GM18498 (cell line): ENCODE data around the gene PRTFDC1.
"Not testable (repeated sequence)": the region's sequence is repeated elsewhere in the genome, so short reads cannot be mapped to it uniquely, and the experiment has no call there.

Experiments used
- ATAC-seq: cut with Tn5 transposase; IDR thresholded peaks from one replicate; pipeline ENCODE4 v1.9.1; 2021; ENCODE audit warnings: mild to moderate bottlenecking, moderate library complexity; ENCODE audit not compliant: unreplicated experiment

The PRTFDC1 gene

DNA sequence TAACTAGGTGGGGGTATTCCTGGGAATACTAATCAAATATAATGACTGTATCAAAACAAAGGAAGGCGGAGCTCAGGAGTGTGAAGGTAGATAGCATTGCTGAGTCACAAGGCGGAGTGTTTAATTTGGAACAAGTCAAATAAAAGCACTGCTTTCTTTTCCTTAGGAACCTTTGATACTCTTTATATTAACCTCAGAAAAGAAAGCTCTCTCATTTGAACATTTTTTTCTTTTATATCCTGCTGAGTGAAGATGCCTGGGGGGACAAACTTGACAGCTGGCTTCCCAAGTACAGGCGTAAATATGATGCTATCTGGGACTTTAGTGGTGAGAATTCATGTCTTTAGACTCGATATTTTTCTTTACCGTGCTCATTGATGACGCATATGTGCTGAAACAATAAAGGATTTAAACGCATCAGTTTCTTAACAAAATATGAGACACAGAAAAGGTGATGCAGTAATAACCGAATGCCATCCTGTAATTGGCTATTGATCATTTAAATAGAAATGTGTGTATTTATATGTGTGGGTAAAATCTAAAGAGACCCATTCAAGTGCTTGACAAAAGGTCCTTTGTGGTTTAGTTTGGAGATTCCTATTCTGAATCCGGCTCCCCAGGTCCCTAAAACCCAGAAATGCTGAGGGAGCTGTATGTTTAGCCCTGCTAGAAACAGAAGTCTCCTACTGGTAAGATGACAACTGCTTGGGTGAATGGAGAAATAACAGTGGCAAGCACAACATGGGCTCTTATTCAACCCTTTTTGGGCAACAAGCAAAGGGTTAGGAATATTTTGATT lies 102.7 kb downstream of the PRTFDC1 start:
- ATAC-seq: no peak

DNA sequence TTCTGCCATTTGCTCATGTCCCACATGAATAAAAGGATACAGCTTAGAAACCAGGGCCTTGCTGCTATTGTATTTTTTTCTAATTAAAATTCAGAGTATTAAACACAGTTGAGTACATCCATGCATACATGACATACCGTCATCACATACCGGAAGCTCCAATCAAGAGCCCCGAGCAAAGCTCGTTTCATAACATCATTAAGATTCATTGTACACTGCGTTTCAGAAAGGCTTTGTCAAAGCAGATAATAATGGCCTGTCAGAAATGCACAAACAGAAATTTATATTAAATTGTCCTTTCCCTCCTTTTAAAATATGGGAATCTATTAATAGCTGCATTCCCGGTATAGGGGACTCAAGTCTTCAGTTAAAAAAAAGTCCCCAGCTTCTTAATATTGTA lies 103.4 kb downstream of the PRTFDC1 start:
- no peak for ATAC-seq

DNA sequence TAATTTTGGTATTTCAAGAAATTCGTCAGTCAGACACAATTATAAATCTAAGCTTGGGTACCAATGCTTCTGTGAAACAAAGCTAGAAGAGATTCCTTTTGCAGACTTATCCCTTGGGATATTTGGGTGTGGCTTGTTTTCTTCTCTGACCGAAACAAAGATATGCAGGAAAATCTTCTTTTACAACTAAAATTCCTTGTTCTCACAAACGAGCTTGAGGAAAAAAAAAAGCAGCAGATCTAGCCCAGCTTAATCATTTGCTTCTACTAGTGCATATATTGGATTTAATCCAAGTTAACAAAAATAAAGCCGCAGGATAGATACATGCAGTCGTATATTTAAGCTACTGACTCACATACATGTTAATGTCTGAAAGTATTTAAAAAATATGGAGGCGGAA lies 104.2 kb downstream of the PRTFDC1 start:
- ATAC-seq: no peak

DNA sequence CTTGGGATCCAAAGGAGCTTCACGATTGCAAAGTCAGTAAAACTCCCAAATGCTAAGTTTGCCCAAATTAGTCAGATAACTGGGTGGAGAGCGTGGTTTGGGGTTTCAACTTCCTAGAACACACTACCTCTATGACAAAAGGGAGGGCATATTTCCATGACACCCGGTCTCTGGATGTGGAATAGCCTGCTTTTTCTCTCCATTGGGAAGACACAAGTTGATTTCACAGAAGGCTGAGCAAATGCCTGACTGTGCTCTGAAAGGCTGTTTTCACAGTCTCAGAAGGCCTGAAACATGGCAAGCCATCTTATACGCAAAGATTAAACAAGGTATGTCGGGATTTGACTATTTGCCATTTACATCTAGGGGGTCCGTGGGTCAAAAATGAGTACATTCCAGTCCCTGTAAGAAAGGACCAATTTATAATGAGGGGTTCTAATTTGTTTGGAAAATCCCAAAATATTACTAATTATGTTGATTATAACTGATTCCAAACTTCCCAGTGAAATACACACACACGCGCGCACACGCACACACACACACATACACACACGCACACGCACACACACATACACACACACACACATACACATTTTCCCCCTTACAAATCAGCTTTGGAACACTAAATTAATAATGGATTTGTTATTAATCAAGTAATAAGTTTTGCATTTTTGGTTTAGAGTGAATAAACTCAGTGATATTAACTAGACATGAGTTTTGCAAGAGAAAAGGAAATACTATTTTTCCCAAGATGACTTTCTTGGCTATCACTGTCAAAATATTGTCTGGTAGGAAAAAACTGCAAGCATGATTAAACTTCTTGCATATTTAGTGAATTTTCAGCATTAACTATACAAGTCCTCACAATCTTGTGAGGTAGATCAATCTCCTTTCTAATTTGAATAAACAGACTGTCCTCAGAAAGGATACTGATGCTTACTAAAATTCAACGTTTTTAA lies 105.0 kb downstream of the PRTFDC1 start:
- no peak for ATAC-seq

DNA sequence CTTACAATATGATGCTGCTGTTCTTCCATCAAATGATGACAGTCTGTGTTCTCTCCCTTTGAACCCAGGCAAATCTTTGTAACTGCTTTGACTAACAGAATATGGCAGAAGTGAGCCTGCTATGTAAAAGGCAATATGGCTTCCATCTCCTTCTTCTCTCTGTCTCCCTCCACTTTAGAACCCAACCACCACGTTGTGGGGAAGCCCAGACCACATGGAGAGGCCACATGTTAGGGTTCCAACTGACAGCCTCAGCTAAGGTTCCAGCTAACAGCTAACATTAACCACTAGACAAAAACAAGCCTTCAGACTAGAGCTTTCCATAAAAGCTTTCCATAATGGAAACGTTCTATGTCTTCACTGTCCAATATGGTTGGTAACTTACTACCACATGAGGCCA lies 107.7 kb downstream of the PRTFDC1 start:
- no peak for ATAC-seq

DNA sequence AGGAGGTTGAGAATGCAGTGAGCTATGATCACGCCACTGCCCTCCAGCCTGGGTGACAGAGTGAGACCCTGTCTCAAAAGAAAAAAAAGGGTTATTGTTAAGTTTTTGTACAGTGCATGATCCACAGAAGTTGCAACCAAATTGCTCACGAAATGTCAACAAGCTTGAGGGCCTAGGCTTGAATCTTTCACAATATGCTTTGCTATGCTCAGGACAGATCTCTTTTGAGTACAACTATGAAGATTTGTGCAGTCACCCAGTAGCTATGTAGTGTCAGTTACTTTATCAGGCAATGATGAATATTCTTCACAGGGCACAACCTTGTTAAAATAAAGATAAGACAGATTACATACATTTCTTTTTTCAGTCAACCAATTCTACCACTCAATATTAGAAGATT lies 109.2 kb downstream of the PRTFDC1 start:
- ATAC-seq: no peak

DNA sequence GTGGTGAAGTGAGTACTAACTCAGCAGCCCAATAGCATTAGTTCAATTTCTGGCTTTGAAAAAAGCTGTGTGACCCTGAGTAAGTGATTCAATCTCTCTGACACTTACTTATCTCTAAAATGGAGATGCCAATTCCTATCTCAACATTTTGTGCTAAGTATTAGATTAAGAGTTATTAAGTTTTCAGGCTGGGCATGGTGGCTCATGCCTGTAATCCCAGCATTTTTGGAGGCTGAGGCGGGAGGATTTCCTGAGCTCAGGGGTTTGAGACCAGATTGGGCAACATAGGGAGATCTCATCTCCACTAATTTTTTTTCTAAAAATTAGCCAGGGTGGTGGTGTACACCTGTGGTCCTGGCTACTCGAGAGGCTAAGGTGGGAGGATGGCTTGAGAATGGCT lies 109.5 kb downstream of the PRTFDC1 start:
- no peak for ATAC-seq

DNA sequence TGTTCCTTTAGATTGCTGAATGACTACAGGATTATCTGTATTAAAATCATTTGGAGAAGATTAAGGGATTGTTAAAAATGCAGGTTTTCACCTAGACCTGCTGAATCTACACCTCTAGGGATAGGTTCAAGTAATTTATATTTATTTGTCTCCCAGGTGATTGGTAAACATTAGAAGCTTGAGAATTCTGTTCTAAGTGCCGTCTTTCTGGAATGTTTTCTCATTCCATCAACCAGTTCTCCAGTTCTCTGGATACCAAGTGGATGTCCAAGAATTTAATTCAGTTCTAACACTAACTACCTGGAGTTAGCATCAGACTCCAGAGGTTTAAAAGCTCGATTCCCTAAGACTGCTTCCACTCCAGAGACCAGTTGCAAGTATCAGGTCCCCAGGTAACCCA lies 110.9 kb downstream of the PRTFDC1 start:
- no peak for ATAC-seq

DNA sequence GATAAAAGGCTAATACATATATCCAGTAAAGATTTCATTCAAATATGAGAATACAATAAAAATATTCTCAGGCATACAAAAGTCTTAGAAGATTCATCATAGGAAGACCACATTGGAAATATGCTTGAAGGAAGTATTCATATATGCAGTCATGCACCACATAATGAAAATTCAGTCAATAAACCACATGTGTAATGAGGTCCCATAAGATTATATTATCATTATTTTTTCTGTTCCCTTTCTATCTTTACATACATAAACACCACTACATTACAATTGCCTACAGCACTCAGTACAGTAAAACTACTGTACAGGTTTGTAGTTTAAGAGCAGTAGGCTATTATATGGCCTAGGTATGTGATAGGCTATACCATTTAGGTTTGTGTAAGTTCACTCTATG lies 111.6 kb downstream of the PRTFDC1 start:
- no peak for ATAC-seq

DNA sequence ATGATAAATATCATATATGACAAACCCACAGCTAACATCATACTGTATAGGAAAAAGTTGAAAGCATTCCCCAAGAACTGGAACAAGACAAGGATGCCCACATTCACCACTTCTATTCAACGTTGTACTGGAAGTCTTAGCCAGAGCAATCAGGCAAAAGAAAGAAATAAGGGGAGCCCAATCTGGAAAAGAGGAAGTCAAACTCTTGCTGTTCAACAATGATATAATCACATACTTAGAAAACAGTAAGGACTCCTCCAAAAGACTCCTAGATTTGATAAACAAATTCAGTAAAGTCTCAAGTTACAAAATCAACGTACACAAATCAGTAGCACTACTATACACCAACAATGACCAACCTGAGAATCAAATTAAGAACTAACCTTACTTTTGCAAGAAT lies 114.6 kb downstream of the PRTFDC1 start:
- not testable (repeated sequence) for ATAC-seq

DNA sequence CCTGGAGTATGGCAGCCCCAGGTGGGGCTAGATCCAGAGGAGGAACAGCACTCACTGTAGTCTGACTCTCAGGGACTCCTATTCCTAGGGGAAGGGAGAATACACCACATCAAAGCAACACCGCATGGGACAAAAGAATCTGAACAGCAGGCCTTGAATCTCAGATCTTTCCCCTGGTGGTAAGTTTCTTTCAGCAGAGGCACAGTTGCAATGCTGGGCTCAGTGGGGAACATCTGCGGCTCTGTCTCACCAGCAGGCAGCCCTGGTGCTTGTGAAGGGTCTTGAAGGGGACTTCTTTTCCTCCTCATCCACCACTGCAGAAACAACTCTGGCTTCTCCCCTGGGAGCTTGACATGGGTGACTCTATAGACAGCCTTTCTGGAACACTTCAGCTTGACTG lies 117.5 kb downstream of the PRTFDC1 start:
- ATAC-seq: no peak

DNA sequence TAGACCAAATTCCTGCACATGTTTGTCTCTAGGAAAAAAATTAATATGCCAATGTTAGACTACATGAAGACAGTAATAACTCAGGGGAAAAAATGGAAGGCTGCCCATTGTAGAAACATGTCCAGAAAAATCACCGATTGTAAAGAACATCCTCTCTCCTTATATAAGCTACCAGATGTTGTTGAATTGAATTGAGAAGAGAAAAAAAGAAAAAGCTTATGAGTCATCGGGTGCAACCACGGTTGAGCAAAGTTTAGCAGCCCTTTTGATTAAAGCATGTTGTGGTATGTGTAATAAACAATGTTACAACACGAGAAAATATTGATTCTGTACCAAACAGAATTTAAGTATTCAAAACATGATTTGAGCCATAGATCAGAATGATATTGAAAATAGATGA lies 126.4 kb downstream of the PRTFDC1 start:
- ATAC-seq: no peak

DNA sequence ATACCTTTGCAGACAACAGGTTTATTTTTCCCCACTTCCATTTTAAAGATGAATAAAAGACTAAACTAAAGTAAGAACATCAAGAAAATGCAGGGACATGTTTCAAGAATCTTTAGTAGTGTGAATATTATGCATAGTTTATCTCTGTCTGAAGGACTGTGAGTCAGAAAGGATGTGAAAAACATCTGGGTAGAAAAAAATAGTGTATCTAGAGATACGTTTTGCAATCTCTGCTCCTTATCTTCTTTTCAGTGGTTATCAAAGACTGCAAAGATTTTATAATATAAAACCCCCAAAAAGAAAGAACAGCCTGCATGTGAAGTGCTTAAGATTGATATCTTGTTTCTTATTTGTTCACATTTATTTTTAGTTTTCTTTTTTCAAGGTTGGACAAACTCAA lies 126.9 kb downstream of the PRTFDC1 start:
- no peak for ATAC-seq

DNA sequence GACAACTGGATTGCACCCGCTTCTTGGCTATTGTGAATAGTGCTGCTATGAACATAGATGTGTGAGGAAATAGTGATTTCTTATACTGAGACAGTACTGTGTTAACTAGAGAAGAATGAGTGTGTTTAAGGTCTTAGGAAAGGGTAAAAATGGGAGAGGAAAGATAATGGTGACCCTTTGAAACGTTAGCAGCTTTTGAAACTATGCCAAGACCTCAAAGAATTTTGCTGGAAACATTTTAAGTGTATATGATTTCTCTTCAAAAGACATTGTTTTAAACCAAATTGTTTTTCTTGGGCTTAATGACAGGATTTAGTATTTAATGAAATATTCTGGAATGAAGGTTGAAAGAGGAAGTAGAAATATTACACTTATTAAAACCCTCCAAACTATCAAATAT lies 127.9 kb downstream of the PRTFDC1 start:
- no peak for ATAC-seq

DNA sequence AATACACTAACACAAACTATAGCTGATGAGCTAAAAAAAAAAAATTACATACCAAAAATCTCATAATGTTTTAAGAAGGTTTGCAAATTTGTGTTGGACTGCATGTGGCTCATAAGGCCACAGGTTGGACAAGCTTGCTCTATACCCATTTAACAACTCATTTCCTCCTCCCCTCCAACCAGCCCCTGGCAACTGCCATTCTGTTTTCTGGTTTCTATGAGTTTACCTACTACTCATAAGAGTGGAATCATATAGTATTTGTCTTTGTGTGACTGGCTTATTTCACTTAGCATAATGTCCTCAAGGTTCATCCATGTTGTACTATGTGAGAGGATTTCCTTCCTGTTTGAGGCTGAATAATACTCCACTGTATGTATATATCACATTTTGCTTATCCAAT lies 128.3 kb downstream of the PRTFDC1 start:
- no peak for ATAC-seq

DNA sequence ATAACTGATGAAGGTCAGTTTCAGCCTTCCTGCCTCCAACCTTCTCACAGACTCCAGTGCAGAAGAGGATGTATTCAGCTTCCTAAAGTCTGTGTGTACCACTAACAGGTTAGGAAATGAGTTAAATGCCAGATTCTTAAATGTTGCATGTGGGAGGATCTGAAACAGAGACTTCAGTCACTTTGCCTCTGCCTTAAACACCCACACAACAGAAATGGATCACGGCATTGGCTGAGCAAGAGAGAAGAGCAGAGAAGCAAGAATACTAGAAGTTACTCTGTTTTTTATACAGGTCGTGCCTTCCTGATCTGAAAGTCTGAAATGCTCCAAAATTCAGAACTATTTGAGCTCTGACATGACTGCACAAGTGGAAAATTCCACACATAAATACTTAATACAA lies 129.8 kb downstream of the PRTFDC1 start:
- ATAC-seq: peak; percentile 84

DNA sequence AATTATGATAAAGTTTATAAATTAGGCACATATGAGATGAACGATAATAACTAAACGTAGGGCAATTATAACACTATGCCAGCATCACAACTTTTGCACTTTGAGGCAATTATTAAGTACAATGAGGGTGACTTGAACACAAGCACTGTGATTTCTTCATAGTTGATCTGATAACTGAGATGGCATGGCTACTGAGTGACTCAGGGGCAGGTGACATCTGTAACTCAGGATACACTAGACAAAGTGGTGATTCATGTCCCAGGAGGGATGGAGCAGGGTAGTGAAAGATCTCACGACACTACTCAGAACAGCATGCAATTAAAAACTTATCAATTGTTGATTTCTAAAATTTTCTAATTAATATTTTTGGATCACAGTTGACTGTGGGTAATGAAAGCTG lies 130.4 kb downstream of the PRTFDC1 start:
- no peak for ATAC-seq

DNA sequence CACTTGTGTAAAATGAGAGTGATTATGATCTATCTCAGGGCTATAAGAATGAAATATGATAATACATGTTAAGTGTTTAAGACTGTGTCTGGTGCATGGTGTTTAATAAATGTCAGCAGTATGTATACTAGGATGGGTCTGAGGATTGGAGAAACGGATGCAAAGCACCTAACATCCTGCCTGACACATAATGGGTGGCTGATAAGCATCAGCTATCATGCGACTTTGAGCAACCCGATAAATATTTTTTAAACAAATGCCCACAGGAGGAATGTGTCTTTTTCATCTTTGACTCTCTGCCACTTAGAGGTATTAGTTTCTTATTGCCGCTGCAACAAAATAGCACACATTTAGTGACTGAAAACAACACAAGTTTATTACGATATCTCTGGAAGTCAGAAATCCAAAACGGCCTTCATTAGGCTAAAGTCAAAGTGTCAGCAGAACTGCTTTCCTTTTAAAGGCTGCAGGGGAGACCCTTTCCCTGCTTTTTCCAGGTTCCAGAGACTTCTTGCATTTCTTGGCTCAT lies 135.5 kb downstream of the PRTFDC1 start:
- no peak for ATAC-seq

DNA sequence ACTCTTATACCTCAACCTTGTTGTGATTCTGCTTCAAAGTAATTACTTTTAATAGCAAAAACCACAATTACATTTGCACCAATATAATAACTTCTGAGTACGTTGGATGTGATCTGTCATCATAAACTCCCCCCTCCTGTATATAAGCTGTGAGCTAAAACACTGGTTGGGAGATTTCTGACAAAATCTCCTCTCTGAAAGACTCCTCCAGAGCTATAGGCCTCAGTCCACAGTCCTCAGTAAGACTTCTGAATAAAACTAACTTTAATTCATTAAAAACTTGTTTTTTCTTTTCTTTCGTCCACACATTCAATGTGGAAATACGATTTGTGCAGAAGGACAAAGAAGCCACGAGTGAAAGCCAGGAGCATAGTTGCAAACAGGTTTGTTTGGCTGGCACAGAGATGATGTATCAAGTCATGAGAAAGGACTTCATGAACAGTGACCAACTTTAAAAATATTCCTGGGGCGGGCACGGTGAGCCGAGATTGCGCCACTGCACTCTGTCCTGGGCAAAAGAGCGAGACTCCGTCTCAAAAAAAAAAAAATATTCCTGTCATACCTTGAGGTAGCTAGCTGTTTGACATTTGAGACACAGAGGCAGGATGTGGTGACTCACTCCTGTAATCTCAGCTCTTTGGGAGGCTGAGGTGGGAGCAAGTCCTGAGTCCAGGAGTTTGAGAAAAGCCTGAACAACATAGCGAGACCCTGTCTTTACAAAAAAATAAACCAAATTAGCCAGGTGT lies 137.7 kb downstream of the PRTFDC1 start:
- no peak for ATAC-seq

DNA sequence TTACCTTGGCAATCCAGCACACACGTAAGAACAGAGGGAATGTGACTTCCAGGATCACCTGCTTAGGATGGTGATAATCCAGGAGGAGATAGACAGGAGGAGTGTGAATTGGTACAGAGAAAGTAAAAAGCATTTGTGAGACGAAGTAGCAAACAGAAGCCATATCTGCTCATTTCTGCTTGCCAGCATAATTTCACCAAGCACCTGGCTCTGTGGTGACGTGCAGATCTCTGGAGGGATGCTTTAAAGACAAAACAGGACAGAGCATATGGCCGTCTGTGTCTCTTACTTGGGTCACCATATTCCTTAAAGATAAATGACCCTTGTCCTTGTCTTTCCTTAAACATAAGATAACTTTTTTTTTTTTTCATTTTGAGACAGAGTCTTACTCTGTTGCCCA lies 138.6 kb downstream of the PRTFDC1 start:
- no peak for ATAC-seq

DNA sequence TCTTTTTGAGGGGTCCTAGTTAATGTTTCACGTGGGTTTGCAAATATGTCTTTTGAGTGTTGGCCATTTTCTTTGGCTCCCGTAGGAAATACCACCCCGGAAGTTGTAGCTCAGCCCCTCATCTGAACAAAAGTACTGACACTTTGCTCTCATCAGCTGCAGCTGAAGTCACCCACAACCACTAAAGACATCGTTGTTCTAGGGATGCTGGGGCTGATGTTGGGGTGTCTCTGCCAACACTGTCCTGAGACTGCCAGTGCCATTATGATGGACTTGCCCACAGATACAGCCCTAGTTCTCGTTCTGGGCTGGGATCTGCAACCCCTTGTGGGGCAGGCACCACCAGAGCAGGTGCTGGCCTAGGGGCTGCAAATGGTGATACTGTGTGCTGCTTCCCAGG lies 146.1 kb downstream of the PRTFDC1 start:
- no peak for ATAC-seq
